Chondrocyte (in vitro differentiated cells): Measurements from ENCODE around the gene FOXA3. TPM values are rescaled to one million over a fixed set of nuclear protein-coding genes. Genes with fewer than 3 reads are reported as not detected.

Source experiments
- DNase-seq: peaks from one replicate; pipeline ENCODE4 v3.0.0; 2021; ENCODE audit warnings: mixed read lengths, low spot score
- H3K27ac Mint-ChIP-seq: one replicate; pipeline ENCODE4 v1.8.0; 2021; ENCODE audit warnings: mild to moderate bottlenecking, moderate library complexity, mixed read lengths; ENCODE audit not compliant: unreplicated experiment
- H3K27me3 Mint-ChIP-seq: 2 replicates; pipeline ENCODE4 v1.8.0; 2021; ENCODE audit warnings: low read depth, mixed read lengths
- H3K36me3 Mint-ChIP-seq: 2 replicates; pipeline ENCODE4 v1.8.0; 2021; ENCODE audit warnings: low read depth, mixed read lengths
- H3K4me1 Mint-ChIP-seq: 2 replicates; pipeline ENCODE4 v1.8.0; 2021; ENCODE audit warnings: low read depth, mild to moderate bottlenecking, mixed read lengths
- H3K4me3 Mint-ChIP-seq: one replicate; pipeline ENCODE4 v1.8.0; 2021; ENCODE audit warnings: mild to moderate bottlenecking, moderate library complexity, mixed read lengths; ENCODE audit not compliant: unreplicated experiment
- H3K9me3 Mint-ChIP-seq: 2 replicates; pipeline ENCODE4 v1.8.0; 2021; ENCODE audit warnings: low read depth, mixed read lengths
- total RNA-seq: library from RNA; stranded (reverse); gene quantifications from 3 replicates; pipeline ENCODE4 v1.2.1, GENCODE V29; 2021
- TF ChIP-seq, protein P1 (sequence below): fragments of 200-600 bp; sonication (generic); IDR thresholded peaks from 2 replicates; pipeline ENCODE4 v1.5.0; 2021; ENCODE audit warnings: antibody characterized with exemption, mild to moderate bottlenecking, moderate library complexity

FOXA3 gene
- total RNA-seq, 1 donor from 2014 or later: not detected

DNA sequence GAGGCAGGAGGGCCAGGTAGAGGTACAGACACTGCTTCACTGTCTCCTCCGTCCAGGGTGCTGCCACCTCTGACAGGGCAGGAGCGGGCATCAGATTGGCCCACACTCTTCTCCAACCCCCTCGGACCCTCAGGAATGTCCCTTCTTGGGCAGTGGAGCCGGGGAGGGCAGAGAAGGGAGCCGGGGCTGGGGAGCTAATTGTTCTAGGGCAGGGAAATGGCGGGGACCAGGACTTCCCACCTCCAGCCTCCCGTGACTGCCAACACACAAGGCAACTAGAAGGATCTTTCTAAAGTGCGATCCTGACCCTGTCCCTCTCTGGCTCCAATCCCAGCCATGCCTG, 38.9 kb upstream of the FOXA3 start:
- peaks cover 19% of the 10 kb centered on the region for H3K4me1 Mint-ChIP-seq
- no peaks in the 10 kb centered on the region for H3K9me3 Mint-ChIP-seq
- H3K27me3 Mint-ChIP-seq: no peaks in the 10 kb centered on the region
- TF ChIP-seq, protein P1, sequence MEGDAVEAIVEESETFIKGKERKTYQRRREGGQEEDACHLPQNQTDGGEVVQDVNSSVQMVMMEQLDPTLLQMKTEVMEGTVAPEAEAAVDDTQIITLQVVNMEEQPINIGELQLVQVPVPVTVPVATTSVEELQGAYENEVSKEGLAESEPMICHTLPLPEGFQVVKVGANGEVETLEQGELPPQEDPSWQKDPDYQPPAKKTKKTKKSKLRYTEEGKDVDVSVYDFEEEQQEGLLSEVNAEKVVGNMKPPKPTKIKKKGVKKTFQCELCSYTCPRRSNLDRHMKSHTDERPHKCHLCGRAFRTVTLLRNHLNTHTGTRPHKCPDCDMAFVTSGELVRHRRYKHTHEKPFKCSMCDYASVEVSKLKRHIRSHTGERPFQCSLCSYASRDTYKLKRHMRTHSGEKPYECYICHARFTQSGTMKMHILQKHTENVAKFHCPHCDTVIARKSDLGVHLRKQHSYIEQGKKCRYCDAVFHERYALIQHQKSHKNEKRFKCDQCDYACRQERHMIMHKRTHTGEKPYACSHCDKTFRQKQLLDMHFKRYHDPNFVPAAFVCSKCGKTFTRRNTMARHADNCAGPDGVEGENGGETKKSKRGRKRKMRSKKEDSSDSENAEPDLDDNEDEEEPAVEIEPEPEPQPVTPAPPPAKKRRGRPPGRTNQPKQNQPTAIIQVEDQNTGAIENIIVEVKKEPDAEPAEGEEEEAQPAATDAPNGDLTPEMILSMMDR: no peak
- peaks cover 40% of the 10 kb centered on the region for H3K36me3 Mint-ChIP-seq
- DNase-seq: no peak
- no peak overlapping the region for H3K4me3 Mint-ChIP-seq
- H3K27ac Mint-ChIP-seq: no peak overlapping the region

- no peak overlapping the region for H3K4me3 Mint-ChIP-seq
- H3K27me3 Mint-ChIP-seq: no peaks in the 10 kb centered on the region
- TF ChIP-seq, protein P1: no peak
- H3K9me3 Mint-ChIP-seq: no peaks in the 10 kb centered on the region
- peaks cover 19% of the 10 kb centered on the region for H3K4me1 Mint-ChIP-seq
- H3K36me3 Mint-ChIP-seq: peaks cover 42% of the 10 kb centered on the region
- no peak overlapping the region for H3K27ac Mint-ChIP-seq
- DNase-seq: peak; percentile 86
Observed at GRCh38 chr19:45825917-45826893, 37.9 kb upstream of the FOXA3 start.

- H3K27me3 Mint-ChIP-seq: no peaks in the 10 kb centered on the region
- H3K4me3 Mint-ChIP-seq: no peak overlapping the region
Observed at GRCh38 chr19:45826934-45827333, 37.2 kb upstream of the FOXA3 start.

GRCh38 chr19:45827459-45828093, 36.5 kb upstream of the FOXA3 start:
- no peak for DNase-seq
- H3K27me3 Mint-ChIP-seq: no peaks in the 10 kb centered on the region

More at GRCh38 chr19:45826934-45827333, 37.2 kb upstream of the FOXA3 start:
- Mint-ChIP-seq H3K27ac (peak overlapping the region; percentile 47), H3K36me3 (peaks cover 45% of the 10 kb centered on the region), H3K4me1 (peaks cover 19% of the 10 kb centered on the region), H3K9me3 (no peaks in the 10 kb centered on the region)
- TF ChIP-seq, protein P1: no peak
- DNase-seq: peak; percentile 87

GRCh38 chr19:45828523-45828922, 35.6 kb upstream of the FOXA3 start:
- Mint-ChIP-seq H3K4me3 (no peak overlapping the region), H3K36me3 (peaks cover 47% of the 10 kb centered on the region)
- DNase-seq: no peak

More at GRCh38 chr19:45827459-45828093, 36.5 kb upstream of the FOXA3 start:
- Mint-ChIP-seq H3K9me3 (no peaks in the 10 kb centered on the region), H3K4me1 (peaks cover 19% of the 10 kb centered on the region), H3K27ac (no peak overlapping the region), H3K36me3 (peaks cover 50% of the 10 kb centered on the region), H3K4me3 (no peak overlapping the region)
- TF ChIP-seq, protein P1: no peak

More at GRCh38 chr19:45828523-45828922, 35.6 kb upstream of the FOXA3 start:
- Mint-ChIP-seq H3K9me3 (no peaks in the 10 kb centered on the region), H3K27ac (no peak overlapping the region), H3K4me1 (peaks cover 19% of the 10 kb centered on the region), H3K27me3 (no peaks in the 10 kb centered on the region)
- TF ChIP-seq, protein P1: no peak
